HepG2 (cell line): Measurements from ENCODE around the gene LSM2. TPM values are rescaled to one million over a fixed set of nuclear protein-coding genes. Genes with fewer than 3 reads are reported as not detected.

ENCODE experiments used
- AKNA ChIP-seq: sonication (generic); formaldehyde crosslinking; IDR thresholded peaks from 2 replicates; pipeline ENCODE4 v1.4.0; 2020; ENCODE audit warnings: missing genetic modification reagents, borderline replicate concordance
- ATF1 ChIP-seq: IDR thresholded peaks from 2 replicates; pipeline ENCODE4 v1.6.1; 2016; ENCODE audit warnings: mild to moderate bottlenecking, control low read depth
- CENPT ChIP-seq: sonication (generic); formaldehyde crosslinking; IDR thresholded peaks from 2 replicates; pipeline ENCODE4 v1.8.0; 2022; ENCODE audit warnings: low read depth, mild to moderate bottlenecking, moderate library complexity, missing genetic modification reagents
- DDIT3 ChIP-seq: sonication (generic); formaldehyde crosslinking; IDR thresholded peaks from 2 replicates; pipeline ENCODE4 v1.4.0; 2020; ENCODE audit warnings: mild to moderate bottlenecking, missing genetic modification reagents
- FOXP4 ChIP-seq: sonication (generic); formaldehyde crosslinking; IDR thresholded peaks from 2 replicates; pipeline ENCODE4 v1.4.0; 2020; ENCODE audit warnings: missing genetic modification reagents
- IRX3 ChIP-seq: sonication (generic); formaldehyde crosslinking; IDR thresholded peaks from 2 replicates; pipeline ENCODE4 v1.8.1; 2023; ENCODE audit warnings: mild to moderate bottlenecking, low read depth, missing genetic modification reagents, borderline replicate concordance
- RAD21 ChIP-seq: fragments of 450-650 bp; formaldehyde crosslinking; IDR thresholded peaks from 2 replicates; pipeline ENCODE4 v1.5.0; 2020; ENCODE audit warnings: mild to moderate bottlenecking
- RXRB ChIP-seq: IDR thresholded peaks from 2 replicates; pipeline ENCODE4 v1.6.1; 2016; ENCODE audit warnings: borderline replicate concordance, missing genetic modification reagents, missing compliant biosample characterization
- TARDBP ChIP-seq: sonication (generic); formaldehyde crosslinking; IDR thresholded peaks from 2 replicates; pipeline ENCODE4 v1.8.0; 2022; ENCODE audit warnings: mild to moderate bottlenecking, missing genetic modification reagents
- ZBTB46 ChIP-seq: sonication (generic); formaldehyde crosslinking; IDR thresholded peaks from 2 replicates; pipeline ENCODE4 v1.4.0; 2020; ENCODE audit warnings: mild to moderate bottlenecking, missing genetic modification reagents, borderline replicate concordance
- ZC3H13 ChIP-seq: sonication (generic); formaldehyde crosslinking; IDR thresholded peaks from 2 replicates; pipeline ENCODE4 v1.8.1; 2023; ENCODE audit warnings: mild to moderate bottlenecking, missing genetic modification reagents, moderate library complexity
- ZKSCAN1 ChIP-seq: fragments of 150-350 bp; IDR thresholded peaks from 2 replicates; pipeline ENCODE4 v1.6.1; 2014; ENCODE audit warnings: low read length
- ZNF143 ChIP-seq: sonication (generic); formaldehyde crosslinking; IDR thresholded peaks from 2 replicates; pipeline ENCODE4 v1.4.0; 2020; ENCODE audit warnings: missing genetic modification reagents
- ZNF224 ChIP-seq: sonication (generic); formaldehyde crosslinking; IDR thresholded peaks from 2 replicates; pipeline ENCODE4 v1.5.0; 2020; ENCODE audit warnings: mild to moderate bottlenecking, missing genetic modification reagents
- ZNF317 ChIP-seq: sonication (generic); formaldehyde crosslinking; IDR thresholded peaks from 2 replicates; pipeline ENCODE4 v1.5.0; 2020; ENCODE audit warnings: mild to moderate bottlenecking, missing genetic modification reagents
- ZNF512B ChIP-seq: sonication (generic); formaldehyde crosslinking; IDR thresholded peaks from 2 replicates; pipeline ENCODE4 v1.5.1; 2020; ENCODE audit warnings: missing genetic modification reagents, mild to moderate bottlenecking, borderline replicate concordance
- ZNF580 ChIP-seq: IDR thresholded peaks from 2 replicates; pipeline ENCODE4 v1.6.1; 2016; ENCODE audit warnings: low read depth, borderline replicate concordance
- ZSCAN31 ChIP-seq: sonication (generic); formaldehyde crosslinking; IDR thresholded peaks from 2 replicates; pipeline ENCODE4 v1.5.0; 2020; ENCODE audit warnings: low read depth, mild to moderate bottlenecking, missing genetic modification reagents
- polyA plus RNA-seq, 8 experiments: library from polyadenylated mRNA; depleted of rRNA in 3 of 8; stranded (reverse) in 7 of 8; unstranded in 1 of 8; fragments of >200 nt; fragmentation: Illumina TruSeq in 4 of 8; extraction: Trizol in 4 of 8; gene quantifications; 2 replicates each; pipeline versions ENCODE4 v1.2.1 to v1.2.3, GENCODE V29; 2011 to 2016; ENCODE audit warnings: low read depth in 4 of 8, missing spikeins in 1 of 8, mixed read lengths in 1 of 8; ENCODE audit not compliant: insufficient read depth in 1 of 8
- total RNA-seq, 5 experiments: library from RNA; depleted of rRNA; stranded (reverse); fragments of >200 nt; fragmentation: Illumina TruSeq; extraction: Trizol; gene quantifications; 2 replicates each; pipeline ENCODE4 v1.2.3, GENCODE V29; 2016; ENCODE audit warnings: low read depth in 1 of 5

The LSM2 gene
- total and polyA plus RNA-seq, 2 of the 13 experiments (the other 11 are each of a cell fraction or from before 2014, with no cell fraction given): 69.4 to 90.5 TPM

- no peak for TF ChIP-seq ZC3H13
- TF ChIP-seq RXRB (CRISPR knock-in tag): peak; percentile 49
- no peak for TF ChIP-seq IRX3 (CRISPR knock-in tag)
- 0 out of 2 replicates have a peak, but pooled peaks have one; percentile 34 for TF ChIP-seq ZNF317 (CRISPR knock-in tag)
- TF ChIP-seq ZBTB46 (CRISPR knock-in tag): no peak
- no peak for TF ChIP-seq ZNF580 (CRISPR knock-in tag)
- no peak for TF ChIP-seq ZKSCAN1
- no peak for TF ChIP-seq TARDBP (CRISPR knock-in tag)
- TF ChIP-seq ZNF143: no peak
- TF ChIP-seq ZNF224 (CRISPR knock-in tag): no peak
- TF ChIP-seq DDIT3 (CRISPR knock-in tag): no peak
- no peak for TF ChIP-seq ZSCAN31 (CRISPR knock-in tag)
- TF ChIP-seq FOXP4 (CRISPR knock-in tag): peak; percentile 10; the same call in 1 of the 2 replicates
- 0 out of 2 replicates have a peak, but pooled peaks have one; percentile 2 for TF ChIP-seq ZNF512B (CRISPR knock-in tag)
- no peak; the same call in 1 of the 2 replicates for TF ChIP-seq ATF1 (CRISPR knock-in tag)
- TF ChIP-seq RAD21 (CRISPR knock-in tag): no peak
- TF ChIP-seq AKNA (CRISPR knock-in tag): no peak
- no peak for TF ChIP-seq CENPT
Observed at GRCh38 chr6:31819871-31820299, 13.1 kb upstream of the LSM2 start (continued).
